ENCODE results near the gene FBXO3.

FBXO3 gene

DNA sequence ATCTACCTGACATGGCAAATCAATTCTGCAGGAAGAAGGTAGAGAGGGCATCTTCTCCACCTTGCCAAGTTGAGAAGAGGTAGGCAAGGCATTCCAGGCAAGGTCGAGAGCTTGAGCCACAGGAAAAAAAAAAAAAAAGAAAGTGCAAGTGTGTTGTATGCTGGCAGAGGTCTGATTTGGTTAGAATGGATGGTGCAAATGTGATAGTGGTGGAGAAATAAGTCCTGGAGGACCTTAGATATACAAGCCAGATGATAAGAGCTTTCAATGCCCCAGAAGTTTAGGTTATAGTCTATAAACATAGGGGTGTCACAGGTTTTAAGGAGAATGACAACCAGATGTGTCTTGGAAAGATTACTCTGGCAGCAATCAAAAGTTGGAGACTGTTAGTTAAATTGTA lies 1.4 kb downstream of the FBXO3 start:
- no peak for DNase-seq (ENCODE audit: low read depth)

DNA sequence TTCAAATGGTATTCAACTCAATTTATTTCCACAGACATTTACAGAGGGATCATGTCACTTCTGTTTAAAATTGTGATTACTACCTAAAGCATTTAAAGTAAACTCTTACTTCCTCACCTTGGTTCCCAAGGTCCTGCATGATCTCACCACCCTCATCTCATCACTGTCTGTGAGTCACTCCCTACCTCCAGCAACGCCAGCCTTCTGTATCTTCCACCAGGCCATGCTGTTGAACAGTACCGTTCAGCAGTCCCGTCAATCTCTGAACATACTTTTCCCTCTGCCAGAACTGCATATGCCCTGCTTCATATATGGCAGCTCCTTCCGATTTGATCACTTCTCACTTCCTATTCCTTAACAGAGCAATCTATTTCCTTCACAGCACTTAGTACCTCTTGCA lies 2.0 kb downstream of the FBXO3 start:
- DNase-seq (ENCODE audit: low read depth), result peak; percentile 58

DNA sequence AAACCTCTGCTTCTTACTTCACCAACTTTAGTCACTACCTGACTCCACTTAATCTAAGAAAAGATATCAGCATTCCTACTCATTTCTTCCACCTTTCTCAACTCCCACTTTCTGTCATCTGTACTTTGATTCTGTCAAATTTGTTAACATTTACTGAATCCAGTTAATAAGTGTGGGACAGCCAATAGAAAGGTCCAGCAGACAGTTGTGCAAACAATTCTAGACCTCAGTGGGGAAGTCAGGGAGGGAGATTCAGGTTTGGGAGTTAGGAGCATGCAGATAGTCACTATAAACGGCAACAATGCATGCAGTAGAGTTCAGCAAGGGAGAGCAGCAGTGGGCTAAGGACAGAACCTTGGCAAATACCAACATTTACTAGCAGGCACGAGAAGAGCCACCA lies 4.1 kb downstream of the FBXO3 start:
- no peak for DNase-seq (ENCODE audit: low read depth)

DNA sequence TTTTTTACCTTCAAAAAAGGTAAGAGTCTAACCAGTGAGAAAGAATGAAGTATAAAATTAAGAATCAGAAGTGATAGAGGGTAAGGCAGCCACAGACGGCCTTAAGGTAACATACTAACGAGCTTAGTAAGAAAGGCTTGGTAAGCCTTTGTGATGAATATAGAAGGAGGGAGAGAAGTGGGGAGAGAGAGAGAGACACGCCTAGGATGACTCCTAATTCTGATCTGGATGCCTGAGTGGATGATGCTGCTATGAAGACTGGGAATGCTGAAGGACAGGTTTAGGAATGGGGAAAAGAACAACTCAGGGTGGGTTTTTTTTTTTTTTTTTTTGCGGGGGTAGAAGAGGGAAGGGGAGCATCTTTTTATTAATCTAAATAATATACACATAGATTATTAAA lies 4.8 kb downstream of the FBXO3 start:
- no peak for DNase-seq (ENCODE audit: low read depth)

DNA sequence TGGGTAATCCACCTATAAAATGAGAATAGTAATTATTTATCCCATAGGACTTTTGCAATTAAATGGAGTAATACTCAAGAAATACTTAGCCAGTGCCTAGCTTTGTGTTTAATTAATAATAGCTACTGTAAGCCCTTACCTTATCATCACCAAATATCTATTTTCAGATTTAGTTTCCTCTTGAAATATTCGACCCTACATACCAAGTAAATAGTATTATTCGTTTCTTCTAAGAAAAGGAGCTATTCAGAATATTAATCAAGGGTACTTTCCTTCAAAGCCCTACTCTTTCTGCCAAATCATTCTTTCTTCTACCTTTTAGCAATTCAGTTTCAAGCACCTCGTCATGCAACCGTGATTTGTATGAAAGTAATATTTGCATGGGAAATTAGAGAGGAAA lies 6.7 kb downstream of the FBXO3 start:
- DNase-seq (ENCODE audit: low read depth), result no peak

DNA sequence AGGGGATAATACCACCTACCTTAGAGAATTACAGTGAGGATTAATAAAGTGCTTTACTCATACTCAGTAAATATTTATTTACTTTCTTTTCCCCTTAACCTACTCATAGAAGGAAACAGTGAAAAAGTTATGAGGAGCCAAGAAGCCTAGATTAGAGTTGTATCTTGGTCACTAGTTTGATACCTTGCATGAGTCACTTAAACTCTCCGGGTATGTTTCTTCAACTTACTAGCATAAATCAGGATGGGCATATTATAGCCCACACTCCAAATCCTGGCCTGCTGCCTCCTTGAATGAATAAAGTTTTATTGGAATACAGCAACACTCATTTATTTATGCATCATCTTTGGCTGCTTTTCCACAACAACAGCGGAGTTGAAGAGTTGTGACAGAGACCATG lies 8.2 kb downstream of the FBXO3 start:
- no peak for DNase-seq (ENCODE audit: low read depth)

DNA sequence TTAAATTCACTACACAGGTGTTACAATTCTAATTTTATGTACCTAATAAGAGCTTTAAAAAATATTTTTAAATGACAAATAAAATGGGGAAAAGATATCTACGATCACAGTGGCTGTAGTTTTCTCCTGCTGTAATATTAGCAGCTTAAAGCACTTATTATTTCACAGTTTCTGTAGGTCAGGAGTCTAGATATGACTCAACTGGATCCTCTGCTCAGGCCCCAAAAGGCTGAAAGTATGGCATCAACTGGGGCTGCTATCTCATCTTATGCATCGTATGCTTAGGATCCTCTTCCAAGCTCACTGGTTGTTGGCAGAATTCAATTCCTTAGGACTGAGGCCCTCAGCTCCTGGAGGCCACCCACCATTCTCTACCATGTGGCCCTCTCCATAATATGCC lies 12.8 kb downstream of the FBXO3 start:
- DNase-seq (ENCODE audit: low read depth), result no peak

DNA sequence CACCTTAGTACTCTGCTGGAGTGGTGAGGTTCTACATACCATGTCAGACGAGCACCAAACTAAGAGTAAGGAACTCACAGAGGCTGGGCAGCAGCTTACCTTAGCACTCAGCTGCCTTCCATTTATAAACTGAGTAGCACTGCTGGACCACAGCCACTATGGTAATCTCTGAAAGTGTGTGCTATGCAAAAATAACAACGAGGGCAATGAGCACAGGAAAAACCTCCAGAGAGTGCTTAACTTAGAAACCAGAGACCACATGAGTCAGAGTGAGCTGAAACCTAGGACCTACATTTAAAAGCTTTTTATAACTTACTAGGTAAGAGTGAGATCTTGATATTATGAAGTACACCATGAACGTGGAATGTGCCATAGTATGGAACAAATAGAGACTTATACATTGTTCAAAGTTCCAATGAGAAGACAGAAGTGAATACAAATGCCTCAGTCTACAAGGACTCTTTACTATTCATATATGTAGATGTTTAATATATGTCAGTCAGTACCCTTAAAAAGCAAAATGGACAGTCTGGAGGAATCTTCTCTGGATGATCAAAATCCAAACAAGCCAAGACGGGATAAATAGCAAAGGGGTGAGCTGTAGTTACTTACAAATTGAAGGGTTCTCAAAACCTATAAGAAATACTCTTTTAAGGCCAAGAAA lies 20.9 kb downstream of the FBXO3 start:
- DNase-seq (ENCODE audit: low read depth), result peak; percentile 57

DNA sequence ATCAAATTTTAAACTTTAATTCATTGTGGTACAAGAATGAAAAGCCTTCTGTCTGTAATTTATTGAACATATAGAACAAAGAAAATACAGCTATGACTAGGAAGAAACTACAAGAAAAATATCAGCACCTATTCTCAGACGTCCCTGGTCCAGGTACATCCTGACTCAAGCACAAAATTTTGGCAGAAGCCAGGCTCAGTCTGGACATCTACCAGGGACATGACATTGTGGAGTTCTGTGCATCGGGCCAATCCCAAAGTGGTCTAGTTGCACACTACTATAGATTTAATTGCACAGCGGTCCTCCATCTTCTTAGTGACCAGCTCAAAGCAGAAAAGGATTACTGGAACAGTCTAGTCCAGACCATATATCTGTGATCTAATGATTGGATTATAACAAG lies 22.4 kb downstream of the FBXO3 start:
- no peak for DNase-seq (ENCODE audit: low read depth)

DNA sequence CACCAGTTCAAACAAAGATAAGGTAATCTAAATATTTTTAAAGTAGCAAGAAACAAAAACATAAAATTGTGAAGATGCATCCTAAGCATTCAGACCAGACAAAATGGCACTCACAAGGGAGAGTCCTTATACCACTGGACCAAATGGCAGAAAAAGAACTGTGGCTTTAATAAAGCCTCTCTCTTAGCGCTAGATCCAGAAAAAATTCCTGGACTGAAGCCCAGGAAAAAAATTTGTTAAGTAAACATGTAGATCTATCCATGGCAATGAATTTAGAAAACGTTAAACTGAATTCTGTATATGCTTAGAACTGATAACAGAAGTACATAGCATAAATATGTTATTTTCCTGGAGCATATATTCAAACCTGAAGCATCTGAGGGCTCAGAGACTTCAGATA lies 26.3 kb downstream of the FBXO3 start:
- DNase-seq (ENCODE audit: low read depth), result peak; percentile 48

DNA sequence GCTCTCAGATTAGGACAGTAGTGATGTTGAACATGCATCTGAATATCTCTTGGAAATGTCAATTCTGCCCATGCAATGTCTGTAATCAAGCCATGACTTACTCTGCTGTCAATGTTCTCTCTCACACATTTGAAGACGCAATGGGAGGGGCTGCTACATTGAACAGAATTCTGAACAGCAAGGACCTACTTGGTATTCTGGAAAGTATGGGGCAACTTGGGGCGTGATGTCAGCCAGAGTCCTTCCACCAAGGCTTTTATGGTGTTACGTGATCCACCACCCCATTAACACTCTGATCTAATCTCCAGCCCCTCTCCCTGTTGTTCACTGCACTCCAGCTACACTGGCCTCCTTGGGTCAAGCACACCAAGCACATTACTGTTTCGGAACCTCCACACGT lies 31.0 kb downstream of the FBXO3 start:
- DNase-seq (ENCODE audit: low read depth), result no peak

DNA sequence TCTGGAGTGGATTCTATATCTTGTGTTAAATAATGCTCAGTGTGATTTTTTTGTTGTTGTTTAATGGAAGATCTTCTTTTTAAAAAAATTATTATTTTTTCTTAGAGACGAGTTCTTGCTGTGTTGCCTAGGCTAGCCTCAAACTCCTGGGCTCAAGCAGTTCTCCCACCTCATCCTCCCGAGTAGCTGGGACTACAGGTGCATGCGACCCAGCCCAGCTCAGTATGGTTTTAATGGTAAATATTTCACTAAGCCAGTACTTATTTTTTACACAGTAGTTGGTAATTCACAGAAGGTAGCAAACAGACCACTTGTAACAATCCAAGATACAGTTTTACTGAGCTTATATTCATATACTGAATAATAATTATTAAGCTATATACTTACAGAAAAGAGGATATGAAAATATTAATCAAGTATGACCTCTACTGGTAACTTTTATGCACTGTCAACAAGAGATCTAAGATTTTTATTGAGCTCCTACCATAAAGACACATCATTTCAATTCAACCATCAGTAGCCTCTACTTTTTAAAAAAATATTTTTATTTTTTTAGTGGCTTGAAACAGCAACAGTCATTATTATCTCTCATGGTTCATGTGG lies 32.0 kb downstream of the FBXO3 start:
- peak; percentile 39 for DNase-seq (ENCODE audit: low read depth)

DNA sequence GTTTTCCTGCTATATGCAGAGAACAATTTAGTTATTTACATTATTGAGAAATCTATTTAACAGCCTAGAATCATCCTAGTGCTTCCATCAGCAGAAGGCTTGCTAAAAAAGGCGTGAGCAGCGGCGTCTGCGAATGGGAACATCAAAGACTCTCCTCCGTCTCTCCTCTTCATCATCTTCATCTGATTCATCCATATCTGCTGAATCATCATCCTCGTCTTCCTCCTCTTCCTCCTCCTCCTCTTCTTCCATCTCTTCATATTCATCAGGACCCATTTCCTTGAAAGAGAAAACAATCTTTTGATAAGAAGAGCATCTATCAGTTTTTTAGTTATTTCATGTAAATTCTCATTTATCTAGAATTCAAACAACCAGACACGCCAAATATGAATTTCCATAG lies 32.5 kb downstream of the FBXO3 start:
- no peak for DNase-seq (ENCODE audit: low read depth)

DNA sequence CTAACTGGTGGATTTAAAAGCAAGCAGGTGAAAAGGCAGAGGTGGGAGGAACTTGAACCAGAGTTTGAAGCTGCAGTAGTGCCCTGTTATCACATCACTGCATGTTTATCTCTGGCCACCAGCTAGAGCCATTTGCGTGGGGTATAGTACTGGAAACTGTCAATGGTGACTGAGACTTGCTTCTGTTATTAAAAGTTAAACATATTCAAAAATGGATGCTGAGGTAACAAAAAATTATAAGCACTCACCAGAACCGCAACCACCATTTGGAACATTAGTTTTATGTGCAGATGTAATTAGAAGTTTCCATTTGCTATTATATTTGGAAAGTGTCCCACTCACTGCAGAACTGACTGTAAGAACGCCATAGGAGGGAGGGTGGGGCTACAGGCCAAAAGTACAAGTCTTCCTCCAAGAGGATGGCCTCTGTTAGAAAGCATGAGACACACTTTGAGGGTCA lies 36.9 kb downstream of the FBXO3 start:
- no peak for DNase-seq (ENCODE audit: low read depth)

DNA sequence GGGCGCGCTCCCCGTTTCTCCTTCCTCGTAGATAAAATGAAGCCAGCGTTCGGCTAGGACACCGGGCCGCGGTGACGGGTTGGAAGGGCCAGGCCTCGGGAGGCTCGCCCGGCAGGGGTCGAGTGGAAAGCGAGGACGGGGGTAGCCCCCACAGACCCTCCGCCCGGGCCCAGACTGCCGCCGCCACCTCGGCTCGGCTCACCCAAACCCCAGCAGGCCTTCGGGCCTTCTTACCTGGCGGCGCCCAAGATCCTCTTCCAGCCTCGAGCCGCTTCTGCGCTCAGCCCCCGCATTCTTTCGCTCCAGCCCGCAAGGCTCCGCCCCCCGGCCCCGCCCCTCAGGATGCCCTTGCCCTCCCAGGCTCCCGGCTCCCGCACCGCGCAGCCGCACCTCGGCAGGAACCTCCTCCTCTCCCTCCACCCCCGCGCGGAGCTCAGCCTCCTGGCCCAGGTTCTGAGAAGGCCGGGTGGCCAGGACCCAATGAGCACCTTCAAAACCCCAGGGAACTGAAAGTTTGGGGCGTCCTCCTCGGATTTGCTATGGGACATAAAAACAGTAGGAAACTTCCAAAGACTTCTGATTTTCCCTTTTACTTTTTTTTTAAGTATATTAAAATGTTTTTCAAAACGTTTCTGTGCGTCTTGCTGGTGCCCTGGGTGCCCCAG lies 38.0 kb downstream of the FBXO3 start, which contains the start of gene CD59:
CD59 (minus strand) TSS at position 276 of the 665 bp plus-strand sequence. CDS start 13,978 bp downstream, outside the sequence.
- DNase-seq (ENCODE audit: low read depth), result peak; percentile 87

DNA sequence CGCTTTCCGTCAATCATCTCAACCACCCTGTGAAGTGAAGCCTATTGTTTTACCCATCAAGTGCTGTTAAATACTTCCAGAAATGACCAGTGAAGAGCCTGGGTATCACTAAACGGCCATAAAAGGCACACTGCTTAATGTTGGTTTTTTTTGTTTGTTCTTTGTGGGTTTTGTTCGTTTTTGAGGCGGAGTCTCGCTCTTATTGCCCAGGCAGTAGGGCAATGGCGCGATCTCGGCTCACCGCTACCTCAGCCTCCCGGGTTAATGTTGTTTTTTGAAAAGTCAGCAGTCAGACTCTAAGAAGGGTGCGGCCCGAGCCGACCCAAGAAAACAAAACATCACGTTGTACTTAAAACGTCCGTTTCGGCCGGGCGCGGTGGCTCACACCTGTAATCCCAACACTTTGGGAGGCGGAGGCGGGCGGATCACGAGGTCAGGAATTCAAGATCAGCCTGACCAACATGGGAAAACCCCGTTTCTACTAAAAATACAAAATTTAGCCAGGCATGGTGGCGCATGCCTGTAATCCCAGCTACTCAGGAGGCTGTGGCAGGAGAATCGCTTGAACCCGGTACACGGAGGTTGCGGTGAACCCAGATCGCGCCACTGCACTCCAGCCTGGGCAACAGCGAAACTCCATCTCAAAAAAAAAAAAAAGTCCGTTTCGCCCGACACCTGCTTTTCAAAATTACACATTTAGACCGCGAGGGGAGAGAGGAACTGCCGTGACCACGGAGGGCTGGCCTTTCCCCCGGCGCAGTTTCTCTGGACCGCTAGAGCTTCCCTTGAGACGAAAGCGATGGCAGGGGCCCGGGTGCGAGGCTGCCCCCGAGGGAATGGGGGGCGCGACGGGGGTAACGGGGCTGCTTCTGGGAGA lies 38.8 kb downstream of the FBXO3 start:
- peak; percentile 21 for DNase-seq (ENCODE audit: low read depth)

DNA sequence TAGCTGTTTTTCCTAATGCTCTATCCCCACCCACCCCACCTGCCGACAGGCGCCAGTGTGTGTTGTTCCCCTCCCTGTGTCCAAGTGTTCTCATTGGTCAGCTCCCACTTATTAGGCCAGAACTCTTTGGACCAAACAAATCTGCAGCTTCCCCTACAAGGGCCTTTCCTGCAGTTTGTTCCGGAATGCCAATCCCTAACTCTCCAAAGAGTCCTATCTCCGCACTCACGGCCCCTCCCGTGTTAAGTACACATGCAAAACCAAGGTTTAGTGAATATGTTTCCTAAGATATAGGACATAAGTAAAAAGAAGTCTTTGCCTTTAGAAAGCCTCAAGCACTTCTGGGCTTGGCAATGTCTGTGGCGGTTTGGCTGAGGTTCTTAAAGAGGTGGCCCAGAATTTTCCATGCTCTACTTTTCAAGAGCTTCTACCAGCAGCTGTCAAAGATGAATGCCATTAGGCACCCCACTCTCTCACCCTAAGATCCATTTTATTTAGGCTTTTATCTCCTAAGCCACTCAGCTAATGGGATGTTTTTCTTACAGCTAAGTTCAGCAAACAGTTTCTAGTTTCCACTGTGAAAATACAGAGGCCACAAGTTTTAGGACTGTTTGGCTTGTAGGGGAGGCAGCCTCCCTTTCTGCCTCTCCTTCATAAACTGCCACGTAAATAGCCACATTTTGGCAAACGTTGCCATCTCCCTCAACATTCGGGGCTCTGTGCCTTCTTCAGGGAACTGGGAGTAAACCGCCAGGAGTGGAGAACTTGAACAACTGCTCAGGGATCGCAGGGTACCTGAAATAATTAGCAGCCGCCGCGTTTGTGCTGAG lies 39.7 kb downstream of the FBXO3 start:
- peak; percentile 35 for DNase-seq (ENCODE audit: low read depth)

DNA sequence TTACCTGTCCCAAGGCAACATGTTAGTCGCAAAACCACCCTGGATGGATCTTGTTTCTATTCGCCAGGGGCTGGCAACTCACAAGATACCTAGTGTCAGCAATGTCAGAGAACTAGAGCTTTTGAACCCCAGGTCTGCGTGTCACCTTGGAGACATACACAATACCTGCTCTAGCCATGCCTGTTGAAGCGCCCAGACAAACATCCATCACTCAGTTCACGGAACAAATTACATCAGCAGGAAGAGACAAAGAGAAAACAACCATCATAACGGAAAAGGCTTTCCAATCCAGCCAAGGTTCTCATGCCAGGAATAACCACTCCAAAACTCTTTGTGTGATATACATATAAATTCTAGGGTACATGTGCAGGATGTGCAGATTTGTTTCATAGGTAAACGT lies 40.3 kb downstream of the FBXO3 start:
- DNase-seq (ENCODE audit: low read depth), result peak; percentile 11

DNA sequence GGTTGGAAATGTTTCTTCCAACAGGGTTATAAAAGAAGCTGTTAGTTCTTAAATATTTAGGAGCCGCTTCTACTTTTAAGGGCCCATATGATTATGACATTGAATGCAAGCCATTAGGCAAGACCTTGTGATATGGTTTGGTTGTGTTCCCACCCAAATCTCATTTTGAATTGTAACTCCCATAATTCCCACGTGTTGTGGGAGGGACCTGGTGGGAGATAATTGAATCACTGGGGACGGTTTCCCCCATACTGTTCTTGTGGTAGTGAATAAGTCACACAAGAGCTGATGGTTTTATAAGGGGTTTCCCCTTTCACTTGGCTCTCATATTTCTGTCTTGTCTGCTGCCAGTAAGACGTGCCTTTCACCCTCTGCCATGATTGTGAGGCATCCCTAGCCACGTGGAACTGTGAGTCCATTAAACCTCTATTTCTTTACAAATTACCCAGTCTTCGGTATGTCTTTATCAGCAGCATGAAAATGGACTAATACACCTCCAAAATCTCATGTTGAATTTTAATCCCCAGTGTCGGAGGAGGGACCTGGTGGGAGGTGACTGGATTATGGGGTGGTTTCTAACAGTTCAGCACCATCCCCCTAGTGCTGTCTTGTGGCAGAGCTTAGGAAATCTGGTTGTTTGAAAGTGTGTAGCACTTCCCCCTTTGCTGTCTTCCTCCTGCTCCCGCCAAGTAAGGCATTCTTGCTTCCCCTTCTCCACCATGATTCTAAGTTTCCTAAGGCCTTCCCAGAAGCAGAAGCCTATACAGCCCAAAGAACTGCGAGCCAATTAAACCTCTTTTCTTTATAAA lies 42.4 kb downstream of the FBXO3 start:
- no peak for DNase-seq (ENCODE audit: low read depth)

DNA sequence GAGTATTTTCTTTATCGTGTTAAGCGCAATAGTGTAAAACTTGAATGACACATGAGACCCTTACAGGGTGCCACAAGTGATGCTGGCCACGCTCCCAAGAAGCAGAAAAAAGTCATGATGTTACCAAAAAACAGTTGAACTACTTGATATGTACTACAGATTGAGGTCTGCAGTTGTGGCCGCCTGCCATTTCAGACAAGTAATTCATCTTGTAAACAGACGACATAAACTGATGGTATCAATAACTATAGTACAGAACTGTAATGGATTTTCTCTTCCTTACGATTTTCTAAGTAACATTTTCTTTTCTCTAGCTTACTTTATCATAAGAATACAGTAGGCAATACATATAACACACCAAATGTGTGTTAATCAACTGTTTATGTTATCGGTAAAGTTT lies 43.6 kb downstream of the FBXO3 start:
- DNase-seq (ENCODE audit: low read depth), result no peak

Data from amniotic epithelial cell (primary cell).